MM.1S (cell line): ENCODE results near the gene LCNL1.

Experiments used
- EZH2 ChIP-seq: fragments of 300-600 bp; sonication (generic); optimal IDR thresholded peaks from 2 replicates; pipeline ENCODE3; 2017; ENCODE audit warnings: low read depth, mild to moderate bottlenecking, antibody characterized with exemption, low read length, mixed read lengths
- TF ChIP-seq, protein P1 (sequence below): fragments of 300-600 bp; sonication (generic); IDR thresholded peaks from 2 replicates; pipeline ENCODE4 v1.5.1; 2016; ENCODE audit warnings: antibody characterized with exemption, low read length, mixed read lengths

DNA sequence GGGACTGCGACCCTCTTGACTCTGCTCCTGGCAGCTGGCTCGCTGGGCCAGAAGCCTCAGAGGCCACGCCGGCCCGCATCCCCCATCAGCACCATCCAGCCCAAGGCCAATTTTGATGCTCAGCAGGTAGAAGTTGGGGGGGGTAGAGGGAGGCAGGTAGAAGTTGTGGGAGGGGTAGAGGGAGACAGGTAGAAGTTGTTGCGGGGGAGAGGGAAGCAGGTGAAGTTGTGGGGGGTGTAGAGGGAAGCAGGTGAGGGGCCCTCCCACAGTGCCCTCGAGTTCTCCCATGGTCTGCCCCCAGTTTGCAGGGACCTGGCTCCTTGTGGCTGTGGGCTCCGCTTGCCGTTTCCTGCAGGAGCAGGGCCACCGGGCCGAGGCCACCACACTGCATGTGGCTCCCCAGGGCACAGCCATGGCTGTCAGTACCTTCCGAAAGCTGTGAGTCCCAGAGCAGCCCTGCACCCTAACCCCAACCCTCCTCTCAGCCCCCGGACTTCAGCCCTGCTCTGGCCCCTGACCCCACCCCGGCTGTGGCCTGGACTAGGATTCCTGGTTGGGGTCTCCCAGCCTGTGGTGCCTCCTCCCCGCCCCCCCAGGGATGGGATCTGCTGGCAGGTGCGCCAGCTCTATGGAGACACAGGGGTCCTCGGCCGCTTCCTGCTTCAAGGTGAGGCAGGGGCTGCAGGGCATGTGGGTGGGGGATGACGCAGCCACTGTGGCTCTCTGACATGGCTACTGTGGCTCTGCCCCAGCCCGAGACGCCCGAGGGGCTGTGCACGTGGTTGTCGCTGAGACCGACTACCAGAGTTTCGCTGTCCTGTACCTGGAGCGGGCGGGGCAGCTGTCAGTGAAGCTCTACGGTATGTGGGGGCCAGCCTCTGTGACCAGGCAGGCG lies 37.2 kb upstream of the LCNL1 start:
- TF ChIP-seq, protein P1, sequence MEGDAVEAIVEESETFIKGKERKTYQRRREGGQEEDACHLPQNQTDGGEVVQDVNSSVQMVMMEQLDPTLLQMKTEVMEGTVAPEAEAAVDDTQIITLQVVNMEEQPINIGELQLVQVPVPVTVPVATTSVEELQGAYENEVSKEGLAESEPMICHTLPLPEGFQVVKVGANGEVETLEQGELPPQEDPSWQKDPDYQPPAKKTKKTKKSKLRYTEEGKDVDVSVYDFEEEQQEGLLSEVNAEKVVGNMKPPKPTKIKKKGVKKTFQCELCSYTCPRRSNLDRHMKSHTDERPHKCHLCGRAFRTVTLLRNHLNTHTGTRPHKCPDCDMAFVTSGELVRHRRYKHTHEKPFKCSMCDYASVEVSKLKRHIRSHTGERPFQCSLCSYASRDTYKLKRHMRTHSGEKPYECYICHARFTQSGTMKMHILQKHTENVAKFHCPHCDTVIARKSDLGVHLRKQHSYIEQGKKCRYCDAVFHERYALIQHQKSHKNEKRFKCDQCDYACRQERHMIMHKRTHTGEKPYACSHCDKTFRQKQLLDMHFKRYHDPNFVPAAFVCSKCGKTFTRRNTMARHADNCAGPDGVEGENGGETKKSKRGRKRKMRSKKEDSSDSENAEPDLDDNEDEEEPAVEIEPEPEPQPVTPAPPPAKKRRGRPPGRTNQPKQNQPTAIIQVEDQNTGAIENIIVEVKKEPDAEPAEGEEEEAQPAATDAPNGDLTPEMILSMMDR, result no peak
- TF ChIP-seq EZH2, result no peak
